SK-N-SH treated with all-trans-retinoic acid at 6 μM for 48 hours (cell line): Measurements from ENCODE around the gene ANO10.

ENCODE experiments used
- BACH2 ChIP-seq: fragments of 250-450 bp; sonication (Bioruptor Pico); IDR thresholded peaks from 2 replicates; pipeline ENCODE4 v1.9.0; 2021; ENCODE audit warnings: mild to moderate bottlenecking, borderline replicate concordance
- ISL1 ChIP-seq: fragments of 250-450 bp; sonication (Bioruptor Pico); IDR thresholded peaks from 2 replicates; pipeline ENCODE4 v2.1.2; 2022; ENCODE audit warnings: mild to moderate bottlenecking, moderate library complexity
- OSR1 ChIP-seq: fragments of 250-450 bp; sonication (Bioruptor Pico); IDR thresholded peaks from 2 replicates; pipeline ENCODE4 v1.8.0; 2022; ENCODE audit warnings: moderate library complexity, mild to moderate bottlenecking, inconsistent platforms
- PPARA ChIP-seq: fragments of 250-450 bp; sonication (Bioruptor Pico); IDR thresholded peaks from 2 replicates; pipeline ENCODE4 v1.5.0; 2020; ENCODE audit warnings: mild to moderate bottlenecking, borderline replicate concordance
- ZC3H10 ChIP-seq: fragments of 250-450 bp; sonication (Bioruptor Pico); IDR thresholded peaks from 2 replicates; pipeline ENCODE4 v1.5.1; 2021; ENCODE audit warnings: mild to moderate bottlenecking, moderate library complexity
- ZFP3 ChIP-seq: fragments of 250-450 bp; sonication (Bioruptor Pico); IDR thresholded peaks from 2 replicates; pipeline ENCODE4 v1.5.0; 2020; ENCODE audit warnings: mild to moderate bottlenecking, moderate library complexity
- ZFP30 ChIP-seq: fragments of 450-650 bp; formaldehyde crosslinking; IDR thresholded peaks from 2 replicates; pipeline ENCODE4 v1.5.0; 2022; ENCODE audit warnings: mild to moderate bottlenecking, moderate library complexity
- ZNF8 ChIP-seq: fragments of 450-650 bp; formaldehyde crosslinking; IDR thresholded peaks from 2 replicates; pipeline ENCODE4 v1.5.0; 2020; ENCODE audit warnings: mild to moderate bottlenecking, moderate library complexity

DNA sequence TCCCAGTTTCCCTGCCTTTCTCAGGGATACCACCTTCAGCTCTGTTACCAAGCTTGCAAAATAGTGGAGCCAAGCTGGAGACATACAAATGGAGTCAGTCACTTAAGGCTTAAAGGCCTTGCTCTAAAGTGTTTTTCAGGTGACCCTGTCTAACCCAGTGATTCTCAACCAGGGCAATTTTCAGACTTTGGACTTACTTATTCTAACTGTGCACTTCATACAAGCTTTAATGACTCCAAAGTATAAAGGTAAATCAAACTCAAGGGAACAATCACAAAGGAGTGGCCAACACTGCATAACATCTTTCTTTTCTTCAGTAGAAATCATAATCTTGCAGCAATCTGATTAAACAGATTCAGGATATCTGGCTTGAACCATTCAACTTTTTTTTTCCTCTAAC lies 9.4 kb downstream of the ANO10 start:
- TF ChIP-seq PPARA (CRISPR knock-in tag), result no peak
- TF ChIP-seq ZC3H10 (CRISPR knock-in tag), result no peak
- no peak for TF ChIP-seq ZNF8 (CRISPR knock-in tag)
- no peak for TF ChIP-seq BACH2 (CRISPR knock-in tag)
- no peak for TF ChIP-seq ZFP30
- TF ChIP-seq ISL1 (CRISPR knock-in tag), result no peak
- TF ChIP-seq OSR1 (CRISPR knock-in tag), result no peak
- no peak for TF ChIP-seq ZFP3 (CRISPR knock-in tag)
